K562 (cell line): ENCODE data around the gene NUBP2.

Source experiments
- ZNF561 ChIP-seq: fragments of 450-650 bp; formaldehyde crosslinking; conservative IDR thresholded peaks from 2 replicates; pipeline ENCODE4 v1.4.0; 2020; ENCODE audit warnings: mild to moderate bottlenecking, moderate library complexity
- ZNF785 ChIP-seq: fragments of 250-450 bp; sonication (Bioruptor Pico); IDR thresholded peaks from 2 replicates; pipeline ENCODE4 v1.4.0; 2020; ENCODE audit warnings: mild to moderate bottlenecking

GRCh38 chr16:1793578-1794220 lies 10.9 kb downstream of the NUBP2 start, which contains the start of gene IGFALS:
- TF ChIP-seq ZNF561 (CRISPR knock-in tag) (no peak), ZNF785 (CRISPR knock-in tag) (no peak)
